Stomach (tissue), 9 donors: ENCODE results near the gene GCN1. TPM values are rescaled to one million over a fixed set of nuclear protein-coding genes. Genes with fewer than 3 reads are reported as not detected.

ENCODE experiments used
- DNase-seq, 2 donors: peaks; one replicate each; pipeline versions ENCODE4 v3.0.0 to v3.0.0-alpha.2; 2013 to 2019
- H3K27ac ChIP-seq, 5 donors: fragments of 200-600 bp in 4 of 5; sonication (generic) in 4 of 5; one replicate each; pipeline ENCODE4 v1.5.1; 2013 to 2019; ENCODE audit warnings: mild to moderate bottlenecking in 1 of 5, moderate library complexity in 1 of 5
- H3K27me3 ChIP-seq, 3 donors: fragments of 200-600 bp; sonication (generic); one replicate each; pipeline ENCODE4 v1.5.1; 2017 to 2019; ENCODE audit warnings: mixed run types in 1 of 3
- H3K36me3 ChIP-seq, 4 donors: fragments of 200-600 bp; sonication (generic); 1 replicate in 3 of 4; 2 replicates in 1 of 4; pipeline ENCODE4 v1.5.1; 2016 to 2019
- H3K4me1 ChIP-seq, 4 donors: fragments of 200-600 bp; sonication (generic); one replicate each; pipeline ENCODE4 v1.5.1; 2016 to 2019
- H3K4me3 ChIP-seq, 4 donors: fragments of 200-600 bp; sonication (generic) in 3 of 4; one replicate each; pipeline ENCODE4 v1.5.1; 2016 to 2019; ENCODE audit warnings: mild to moderate bottlenecking in 1 of 4
- H3K9me3 ChIP-seq, 4 donors: fragments of 200-600 bp; sonication (generic); one replicate each; pipeline ENCODE4 v1.5.1; 2016 to 2019
- CTCF ChIP-seq, 7 experiments: fragments of 450-650 bp in 4 of 7; fragments of 200-600 bp in 3 of 7; sonication (generic) in 3 of 7; IDR thresholded peaks; one replicate each; pipeline ENCODE4 v1.5.1; 2016 to 2019; ENCODE audit warnings: antibody characterized with exemption in 7 of 7, control low read depth in 2 of 7, mild to moderate bottlenecking in 1 of 7
- EP300 ChIP-seq: sonication (generic); formaldehyde crosslinking; IDR thresholded peaks from one replicate; pipeline ENCODE4 v1.6.1; 2017; ENCODE audit warnings: antibody characterized with exemption
- POLR2A ChIP-seq, 4 donors: fragments of 450-650 bp; IDR thresholded peaks; one replicate each; pipeline ENCODE4 v1.6.1; 2016; ENCODE audit warnings: antibody characterized with exemption in 4 of 4, control low read depth in 2 of 4, mild to moderate bottlenecking in 1 of 4, moderate library complexity in 1 of 4
- POLR2AphosphoS5 ChIP-seq, 3 donors: sonication (generic); formaldehyde crosslinking; IDR thresholded peaks; one replicate each; pipeline ENCODE4 v1.6.1; 2016; ENCODE audit warnings: antibody characterized with exemption in 3 of 3
- WGBS, 5 donors: extraction: QIAGEN DNeasy Blood & Tissue Kit in 3 of 5; methylation state at CpG; one replicate each; pipeline versions ENCODE4 v1.1.5 to v1.1.7; 2013 to 2018; 5-methylcytosine and 5-hydroxymethylcytosine counted together
- intact Hi-C: fragments of 100-400 bp; cut with DNase I; formaldehyde crosslinking; loops from one replicate; pipeline ENCODE4 v1.15.1; 2023; ENCODE audit warnings: low total_unique reads
- polyA plus RNA-seq, 3 donors: library from polyadenylated mRNA; stranded (reverse); fragments of 200-250 nt; gene quantifications; one replicate each; pipeline ENCODE4 v1.2.3, GENCODE V29; 2013
- total RNA-seq, 5 donors: library from RNA; depleted of rRNA; stranded (reverse); fragments of >200 nt; gene quantifications; one replicate each; pipeline versions ENCODE4 v1.1.0 to v1.2.3, GENCODE V29; 2014 to 2016
- donor health status: healthy with polysubstance abuse.
- donor health status: Bipolar disorder and iron deficiency.
- donor health status: healthy.

Gene GCN1
- total and polyA plus RNA-seq, 8 donors = 8.7 to 226 (median 98.1) TPM

GRCh38 chr12:120150919-120151525, 43.5 kb downstream of the GCN1 start:
- H3K4me3 ChIP-seq = no peak overlapping the region
- no peaks in the 10 kb centered on the region for H3K4me1 ChIP-seq
- H3K27me3 ChIP-seq = no peaks in the 10 kb centered on the region
- DNase-seq = no peak
- no peaks in the 10 kb centered on the region for H3K9me3 ChIP-seq
- no peak overlapping the region for H3K27ac ChIP-seq
- TF ChIP-seq POLR2A (IDR thresholded peaks at IDR 0.05) (no peak), EP300 (no peak)
- H3K36me3 ChIP-seq = peaks cover 92 to 100% (median 99%) of the 10 kb centered on the region in 4 donors
- intact Hi-C loops = no loop called here
- WGBS, 5 donors = 90 to 96% (median 94%) methylated on average over 21 to 22 of the region's 22 CpGs

- WGBS, 5 donors = 60 to 98% (median 78%) methylated on average over 10 to 11 of the region's 11 CpGs
- Histone ChIP-seq H3K9me3 (no peaks in the 10 kb centered on the region), H3K27ac (no peak overlapping the region), H3K27me3 (no peaks in the 10 kb centered on the region), H3K4me3 (no peak overlapping the region), H3K36me3 (peaks cover 93 to 100% (median 99%) of the 10 kb centered on the region in 4 donors), H3K4me1 (no peaks in the 10 kb centered on the region)
- intact Hi-C loops = no loop called here
- no peak for DNase-seq
- no peak for TF ChIP-seq EP300
- TF ChIP-seq POLR2AphosphoS5 (IDR thresholded peaks at IDR 0.05) = no peak
- TF ChIP-seq CTCF (IDR thresholded peaks at IDR 0.05) = no peak
- TF ChIP-seq POLR2A (IDR thresholded peaks at IDR 0.05) = no peak
These were observed 46.5 kb downstream of the GCN1 start for GRCh38 chr12:120148011-120148410.

- no peaks in the 10 kb centered on the region for H3K27me3 ChIP-seq
- TF ChIP-seq CTCF (IDR thresholded peaks at IDR 0.05) (no peak), POLR2AphosphoS5 (IDR thresholded peaks at IDR 0.05) (no peak), EP300 (no peak), POLR2A (IDR thresholded peaks at IDR 0.05) (no peak)
- H3K4me3 ChIP-seq = no peak overlapping the region
- intact Hi-C loops = no loop called here
- H3K27ac ChIP-seq = no peak overlapping the region
- H3K36me3 ChIP-seq = peaks cover 98 to 100% (median 100%) of the 10 kb centered on the region in 4 donors
- no peak for DNase-seq
- peaks cover 0 to 4% (median 0%) of the 10 kb centered on the region in 4 donors for H3K4me1 ChIP-seq
- 93 to 98% (median 95%) methylated on average over 8 of the region's 8 CpGs for WGBS, 5 donors
- no peaks in the 10 kb centered on the region for H3K9me3 ChIP-seq
These were observed 49.4 kb downstream of the GCN1 start for GRCh38 chr12:120145164-120145563.

- WGBS, 5 donors = 93 to 99% (median 97%) methylated on average over 4 to 11 of the region's 11 CpGs
- intact Hi-C loops = no loop called here
- peaks cover 98 to 100% (median 100%) of the 10 kb centered on the region in 4 donors for H3K36me3 ChIP-seq
- no peak for TF ChIP-seq POLR2AphosphoS5 (IDR thresholded peaks at IDR 0.05)
- TF ChIP-seq POLR2A (IDR thresholded peaks at IDR 0.05) = no peak
- TF ChIP-seq EP300 = no peak
- no peak for TF ChIP-seq CTCF (IDR thresholded peaks at IDR 0.05)
- H3K4me3 ChIP-seq = no peak overlapping the region
- peaks cover 0 to 4% (median 0%) of the 10 kb centered on the region in 4 donors for H3K4me1 ChIP-seq
- H3K27ac ChIP-seq = no peak overlapping the region
- no peaks in the 10 kb centered on the region for H3K27me3 ChIP-seq
- no peaks in the 10 kb centered on the region for H3K9me3 ChIP-seq
- DNase-seq = no peak
These were observed 50.3 kb downstream of the GCN1 start for GRCh38 chr12:120144215-120144614.

GRCh38 chr12:120142231-120142877, 52.2 kb downstream of the GCN1 start:
- H3K27ac ChIP-seq = peak overlapping the region in 4 of 5 donors; percentile 11 to 72 (median 27)
- H3K27me3 ChIP-seq = no peaks in the 10 kb centered on the region
- H3K4me1 ChIP-seq = peaks cover 0 to 4% (median 0%) of the 10 kb centered on the region in 4 donors
- TF ChIP-seq EP300 (no peak), CTCF (IDR thresholded peaks at IDR 0.05) (no peak), POLR2AphosphoS5 (IDR thresholded peaks at IDR 0.05) (no peak), POLR2A (IDR thresholded peaks at IDR 0.05) (no peak)
- 80 to 87% (median 83%) methylated on average over 12 to 14 of the region's 14 CpGs for WGBS, 5 donors
- no peak overlapping the region for H3K4me3 ChIP-seq
- peaks cover 99 to 100% (median 100%) of the 10 kb centered on the region in 4 donors for H3K36me3 ChIP-seq
- intact Hi-C loops = no loop called here
- peak in 1 of 2 donors; percentile 31 for DNase-seq
- no peaks in the 10 kb centered on the region for H3K9me3 ChIP-seq
